ENCODE results near the gene LTB4R. TPM values are rescaled to one million over a fixed set of nuclear protein-coding genes. Genes with fewer than 3 reads are reported as not detected.

LTB4R gene
- total and polyA plus RNA-seq, 10 donors: 13.9 to 50.4 (median 32.1) TPM

DNA sequence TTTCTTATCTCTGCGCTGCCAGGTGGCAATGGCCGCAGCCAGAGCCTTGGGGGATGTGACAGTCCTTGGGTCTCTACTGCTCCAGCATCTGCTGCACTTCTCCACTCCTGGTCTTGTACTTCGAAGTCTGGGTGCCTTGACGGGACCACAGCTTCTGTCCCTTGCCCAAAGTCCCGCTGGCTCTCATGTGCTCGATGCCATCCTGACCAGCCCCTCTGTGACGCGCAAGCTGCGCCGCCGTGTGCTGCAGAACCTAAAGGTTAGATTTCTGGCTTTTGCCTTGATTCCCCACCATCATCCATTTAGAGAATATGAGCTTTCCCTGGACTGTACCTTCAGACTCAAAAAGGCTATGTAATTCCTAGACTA is 7.3 kb upstream of the LTB4R start:
- peaks cover 23 to 90% (median 64%) of the 10 kb centered on the region in 6 donors for H3K4me1 ChIP-seq
- no peaks in the 10 kb centered on the region for H3K9me3 ChIP-seq
- peak overlapping the region in 3 of 8 donors; percentile 34 to 64 (median 40) for H3K27ac ChIP-seq
- no peaks in the 10 kb centered on the region for H3K27me3 ChIP-seq (replicated peaks in 1 of 7)
- 95 to 99% (median 96%) methylated on average over 11 of the region's 11 CpGs for WGBS, 5 donors
- intact Hi-C loops (cut with DNase I; ENCODE audit: low total_unique reads): no loop called here
- H3K36me3 ChIP-seq: peaks cover 4 to 79% (median 65%) of the 10 kb centered on the region in 6 donors
- TF ChIP-seq POLR2AphosphoS5 (IDR thresholded peaks at IDR 0.05): peak in 1 of 3 donors; percentile 35
- TF ChIP-seq POLR2A (IDR thresholded peaks at IDR 0.05): no peak
- no peak for DNase-seq
- no peak overlapping the region for H3K4me3 ChIP-seq

DNA sequence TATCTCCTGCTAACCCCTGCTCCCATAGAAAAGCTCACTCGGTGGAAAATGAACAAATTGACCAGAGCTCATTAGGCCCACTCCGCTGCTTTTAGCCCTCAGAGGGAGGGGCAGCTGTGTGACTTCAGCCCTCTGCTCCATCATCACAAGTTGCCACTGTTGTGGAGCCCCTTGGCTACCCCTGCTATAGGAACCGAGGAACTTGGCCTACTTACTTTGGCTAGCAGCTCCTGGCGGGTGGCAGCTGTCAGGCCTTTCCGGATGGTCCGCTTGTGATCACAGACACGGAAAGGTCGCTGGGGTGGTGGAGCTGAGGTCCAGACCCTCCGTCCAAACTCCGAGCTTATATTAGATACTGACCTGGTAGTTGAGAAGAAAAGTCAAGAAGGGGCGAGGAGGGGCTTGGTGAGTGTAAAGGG is 4.1 kb upstream of the LTB4R start:
- no peak for TF ChIP-seq POLR2AphosphoS5 (IDR thresholded peaks at IDR 0.05)
- no peak for TF ChIP-seq POLR2A (IDR thresholded peaks at IDR 0.05)
- TF ChIP-seq, protein P1, sequence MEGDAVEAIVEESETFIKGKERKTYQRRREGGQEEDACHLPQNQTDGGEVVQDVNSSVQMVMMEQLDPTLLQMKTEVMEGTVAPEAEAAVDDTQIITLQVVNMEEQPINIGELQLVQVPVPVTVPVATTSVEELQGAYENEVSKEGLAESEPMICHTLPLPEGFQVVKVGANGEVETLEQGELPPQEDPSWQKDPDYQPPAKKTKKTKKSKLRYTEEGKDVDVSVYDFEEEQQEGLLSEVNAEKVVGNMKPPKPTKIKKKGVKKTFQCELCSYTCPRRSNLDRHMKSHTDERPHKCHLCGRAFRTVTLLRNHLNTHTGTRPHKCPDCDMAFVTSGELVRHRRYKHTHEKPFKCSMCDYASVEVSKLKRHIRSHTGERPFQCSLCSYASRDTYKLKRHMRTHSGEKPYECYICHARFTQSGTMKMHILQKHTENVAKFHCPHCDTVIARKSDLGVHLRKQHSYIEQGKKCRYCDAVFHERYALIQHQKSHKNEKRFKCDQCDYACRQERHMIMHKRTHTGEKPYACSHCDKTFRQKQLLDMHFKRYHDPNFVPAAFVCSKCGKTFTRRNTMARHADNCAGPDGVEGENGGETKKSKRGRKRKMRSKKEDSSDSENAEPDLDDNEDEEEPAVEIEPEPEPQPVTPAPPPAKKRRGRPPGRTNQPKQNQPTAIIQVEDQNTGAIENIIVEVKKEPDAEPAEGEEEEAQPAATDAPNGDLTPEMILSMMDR (IDR thresholded peaks at IDR 0.05 in 8 of 11, conservative IDR thresholded peaks at IDR 0.05 in 3 of 11): no peak
- Histone ChIP-seq H3K27ac (peak overlapping the region in 2 of 8 donors; percentile 98), H3K27me3 (replicated peaks in 1 of 7) (no peaks in the 10 kb centered on the region), H3K4me3 (no peak overlapping the region), H3K9me3 (no peaks in the 10 kb centered on the region), H3K4me1 (peaks cover 26 to 92% (median 67%) of the 10 kb centered on the region in 6 donors), H3K36me3 (peaks cover 4 to 76% (median 58%) of the 10 kb centered on the region in 6 donors)
- WGBS, 5 donors: 84 to 87% (median 86%) methylated on average over 10 to 11 of the region's 11 CpGs
- peak; percentile 69 for DNase-seq
- intact Hi-C loops (cut with DNase I; ENCODE audit: low total_unique reads): no loop called here

DNA sequence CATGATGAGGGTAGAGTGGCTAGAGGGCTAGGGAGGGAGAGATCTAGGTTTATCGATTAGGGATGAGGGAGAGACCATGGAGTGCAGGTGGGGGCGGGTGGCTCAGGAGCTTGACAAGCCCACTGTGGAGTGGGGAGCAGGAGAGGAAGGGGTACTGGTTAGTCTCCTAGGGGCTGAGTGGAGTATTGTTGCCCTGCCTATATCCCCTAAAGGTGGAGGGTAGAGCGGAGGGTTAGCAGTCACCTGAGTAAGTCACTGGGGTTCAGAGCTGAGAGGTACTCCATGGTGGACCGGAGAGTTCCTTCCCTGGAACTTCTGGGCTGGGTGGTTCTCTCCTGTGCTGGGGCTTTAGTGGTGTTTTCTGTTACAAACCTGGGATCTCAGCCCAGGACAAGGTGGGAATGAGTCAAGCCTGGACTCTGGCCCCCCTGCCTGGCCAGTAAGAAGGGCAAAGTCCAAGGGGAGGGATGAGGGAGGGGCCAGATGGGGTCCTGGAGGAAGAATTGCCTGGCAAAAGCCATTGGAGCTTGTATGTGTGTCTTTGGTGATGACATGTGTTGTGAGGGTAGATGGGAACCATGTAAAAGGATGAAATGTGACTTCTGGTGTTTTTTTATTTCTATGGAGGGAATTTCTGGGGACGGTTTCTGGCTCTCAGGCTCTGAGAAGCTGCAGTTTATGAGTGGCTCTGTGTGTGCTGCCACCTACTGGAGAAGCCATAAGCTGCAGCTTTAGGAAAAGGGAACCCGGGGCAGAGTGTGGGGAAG is 3.5 kb upstream of the LTB4R start, which contains the start of gene CIDEB:
CIDEB (minus strand) TSS at position 403 of the 767 bp plus-strand sequence; CDS start at position 284, 119 bp downstream.
- peak; percentile 86 for DNase-seq
- Histone ChIP-seq H3K27me3 (replicated peaks in 1 of 7) (no peaks in the 10 kb centered on the region), H3K36me3 (peaks cover 4 to 70% (median 52%) of the 10 kb centered on the region in 6 donors), H3K27ac (peak within 1 kb of the TSS in 7 of 8 donors; percentile 9 to 98 (median 97)), H3K4me3 (peak within 1 kb of the TSS in 3 of 8 donors; percentile 73 to 87 (median 79)), H3K9me3 (no peaks in the 10 kb centered on the region), H3K4me1 (peaks cover 31 to 94% (median 72%) of the 10 kb centered on the region in 6 donors)
- TF ChIP-seq, protein P1 (IDR thresholded peaks at IDR 0.05 in 8 of 11, conservative IDR thresholded peaks at IDR 0.05 in 3 of 11): peak; percentile 79 to 97 (median 94)
- TF ChIP-seq POLR2AphosphoS5 (IDR thresholded peaks at IDR 0.05): peak in 1 of 3 donors; percentile 58
- no peak for TF ChIP-seq POLR2A (IDR thresholded peaks at IDR 0.05)
- intact Hi-C loops (cut with DNase I; ENCODE audit: low total_unique reads): no loop called here
- 59 to 64% (median 63%) methylated on average over 6 of the region's 6 CpGs for WGBS, 5 donors

GRCh38 chr14:24308342-24309124 is 2.8 kb upstream of the LTB4R start:
- peaks cover 38 to 97% (median 80%) of the 10 kb centered on the region in 6 donors for H3K4me1 ChIP-seq
- 73 to 83% (median 78%) methylated on average over 7 of the region's 7 CpGs for WGBS, 5 donors
- no peaks in the 10 kb centered on the region for H3K27me3 ChIP-seq (replicated peaks in 1 of 7)
- H3K4me3 ChIP-seq: peak overlapping the region in 3 of 8 donors; percentile 73 to 87 (median 79)
- DNase-seq: no peak
- TF ChIP-seq, protein P1 (IDR thresholded peaks at IDR 0.05 in 8 of 11, conservative IDR thresholded peaks at IDR 0.05 in 3 of 11): peak in 6 of 11 experiments; percentile 6 to 63 (median 44)
- TF ChIP-seq POLR2A (IDR thresholded peaks at IDR 0.05): no peak
- peaks cover 4 to 63% (median 44%) of the 10 kb centered on the region in 6 donors for H3K36me3 ChIP-seq
- H3K9me3 ChIP-seq: no peaks in the 10 kb centered on the region
- intact Hi-C loops (cut with DNase I; ENCODE audit: low total_unique reads): no loop called here
- H3K27ac ChIP-seq: peak overlapping the region in 7 of 8 donors; percentile 9 to 98 (median 97)

Measured in spleen (tissue), 11 donors.